Skeletal muscle satellite cell (primary cell): ENCODE results near the gene TPCN2.
A peak's percentile ranks its signal among the peaks of the same experiment; 100 is the strongest.

ENCODE experiments used
- H3K27me3 ChIP-seq: 2 replicates; pipeline ENCODE4 v1.7.0; 2013; ENCODE audit warnings: low read length; ENCODE audit not compliant: control insufficient read depth, insufficient read depth
- H3K36me3 ChIP-seq: 2 replicates; pipeline ENCODE4 v1.7.0; 2013; ENCODE audit warnings: mild to moderate bottlenecking, control low read depth, low read length; ENCODE audit not compliant: insufficient read depth
- H3K4me1 ChIP-seq: 2 replicates; pipeline ENCODE4 v1.7.0; 2013; ENCODE audit warnings: low read length; ENCODE audit not compliant: control insufficient read depth, insufficient read depth
- H3K4me2 ChIP-seq: 2 replicates; pipeline ENCODE4 v1.7.0; 2013; ENCODE audit warnings: mild to moderate bottlenecking, low read length
- H3K4me3 ChIP-seq: 2 replicates; pipeline ENCODE4 v1.7.0; 2013; ENCODE audit warnings: low read length
- H3K9ac ChIP-seq: 2 replicates; pipeline ENCODE4 v1.7.0; 2013; ENCODE audit warnings: mild to moderate bottlenecking, low read depth, low read length, moderate library complexity
- H3K9me3 ChIP-seq: replicated peaks from 2 replicates; pipeline ENCODE4 v1.7.0; 2013; ENCODE audit warnings: mild to moderate bottlenecking, control low read depth, low read length

The TPCN2 gene

GRCh38 chr11:69123593-69124545 lies 75.1 kb downstream of the TPCN2 start:
- H3K4me2 ChIP-seq = peak overlapping the region; percentile 60
- no peaks in the 10 kb centered on the region for H3K27me3 ChIP-seq
- H3K36me3 ChIP-seq = no peaks in the 10 kb centered on the region
- H3K4me1 ChIP-seq = peaks cover 20% of the 10 kb centered on the region
- peaks cover 7% of the 10 kb centered on the region for H3K9me3 ChIP-seq
- H3K4me3 ChIP-seq = peak overlapping the region; percentile 32
- H3K9ac ChIP-seq = no peak overlapping the region

GRCh38 chr11:69125861-69126260 lies 77.1 kb downstream of the TPCN2 start:
- peaks cover 5% of the 10 kb centered on the region for H3K9me3 ChIP-seq
- H3K4me3 ChIP-seq = no peak overlapping the region
- H3K27me3 ChIP-seq = no peaks in the 10 kb centered on the region
- H3K36me3 ChIP-seq = no peaks in the 10 kb centered on the region
- H3K4me1 ChIP-seq = peaks cover 21% of the 10 kb centered on the region
- no peak overlapping the region for H3K9ac ChIP-seq
- H3K4me2 ChIP-seq = no peak overlapping the region

GRCh38 chr11:69126286-69126685 lies 77.6 kb downstream of the TPCN2 start:
- H3K4me1 ChIP-seq = peaks cover 25% of the 10 kb centered on the region
- no peaks in the 10 kb centered on the region for H3K36me3 ChIP-seq

DNA sequence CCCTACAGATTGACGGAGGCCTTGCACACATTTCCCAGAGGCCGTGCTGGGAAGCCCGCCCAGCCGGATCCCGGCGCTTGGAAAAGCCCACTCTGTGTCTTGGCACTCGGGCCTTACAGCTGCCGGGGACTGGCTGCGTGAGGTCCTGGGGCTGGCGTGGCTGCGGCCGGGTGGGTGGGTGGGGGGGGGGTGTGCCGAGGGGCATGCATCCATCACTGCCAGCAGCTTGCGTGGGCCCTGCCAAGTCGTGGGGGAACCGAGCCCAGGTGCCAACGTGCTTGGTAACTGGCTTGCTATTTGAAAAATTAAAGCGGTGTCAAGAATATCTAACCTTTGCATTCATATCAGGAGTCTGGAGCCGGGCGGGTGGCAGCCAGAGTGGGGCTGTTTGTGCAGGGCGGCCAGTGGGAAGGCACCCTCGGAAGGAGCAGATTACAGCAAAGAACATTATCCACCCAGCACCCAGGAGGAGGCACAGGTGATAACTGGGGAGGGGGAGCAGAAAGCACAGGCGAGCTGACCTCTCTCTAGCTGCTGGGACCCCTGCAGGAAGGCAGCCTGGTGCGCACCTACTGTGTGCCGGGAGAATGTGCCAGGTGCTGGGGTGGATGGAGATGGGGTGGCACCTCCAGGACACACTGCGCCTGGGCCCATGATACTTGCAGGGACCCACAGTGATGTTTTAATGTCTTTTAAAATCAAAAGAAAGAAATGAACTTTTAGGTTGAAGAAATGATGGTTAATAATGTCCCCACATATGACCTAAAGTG lies 78.5 kb downstream of the TPCN2 start:
- no peak overlapping the region for H3K4me3 ChIP-seq
- no peaks in the 10 kb centered on the region for H3K27me3 ChIP-seq
- peaks cover 27% of the 10 kb centered on the region for H3K4me1 ChIP-seq
- no peak overlapping the region for H3K9ac ChIP-seq
- H3K9me3 ChIP-seq = peaks cover 5% of the 10 kb centered on the region
- no peaks in the 10 kb centered on the region for H3K36me3 ChIP-seq
- no peak overlapping the region for H3K4me2 ChIP-seq

More at GRCh38 chr11:69126286-69126685, 77.6 kb downstream of the TPCN2 start:
- no peak overlapping the region for H3K4me3 ChIP-seq
- no peaks in the 10 kb centered on the region for H3K27me3 ChIP-seq
- H3K9me3 ChIP-seq = peaks cover 5% of the 10 kb centered on the region
- no peak overlapping the region for H3K4me2 ChIP-seq
- no peak overlapping the region for H3K9ac ChIP-seq

DNA sequence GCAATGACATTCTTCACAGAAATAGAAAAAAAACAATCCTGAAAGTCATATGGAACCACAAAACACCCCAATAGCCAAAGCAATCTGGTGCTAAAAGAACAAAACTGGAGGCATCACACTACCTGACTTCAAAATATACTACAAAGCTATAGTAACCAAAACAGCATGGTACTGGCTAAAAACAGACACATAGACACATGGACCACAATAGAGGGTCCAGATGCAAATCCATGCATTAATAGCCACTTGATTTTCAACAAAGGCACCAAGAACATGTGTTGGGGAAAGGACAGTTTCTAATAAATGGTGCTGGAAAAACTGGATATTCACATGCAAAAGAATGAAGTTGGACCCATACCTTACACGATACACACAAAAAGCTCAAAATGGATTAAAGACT lies 79.2 kb downstream of the TPCN2 start:
- Histone ChIP-seq H3K4me2 (no peak overlapping the region), H3K4me1 (peaks cover 21% of the 10 kb centered on the region), H3K9ac (no peak overlapping the region), H3K27me3 (no peaks in the 10 kb centered on the region), H3K4me3 (no peak overlapping the region), H3K9me3 (peaks cover 5% of the 10 kb centered on the region), H3K36me3 (no peaks in the 10 kb centered on the region)

- Histone ChIP-seq H3K4me3 (no peak overlapping the region), H3K36me3 (no peaks in the 10 kb centered on the region), H3K4me2 (no peak overlapping the region), H3K27me3 (no peaks in the 10 kb centered on the region), H3K4me1 (peaks cover 9% of the 10 kb centered on the region), H3K9ac (no peak overlapping the region), H3K9me3 (peaks cover 10% of the 10 kb centered on the region)
Measured at GRCh38 chr11:69129053-69129452, 80.3 kb downstream of the TPCN2 start.

- no peaks in the 10 kb centered on the region for H3K27me3 ChIP-seq
- no peak overlapping the region for H3K4me3 ChIP-seq
- H3K4me1 ChIP-seq = peaks cover 7% of the 10 kb centered on the region
- H3K4me2 ChIP-seq = no peak overlapping the region
- H3K9ac ChIP-seq = no peak overlapping the region
- no peaks in the 10 kb centered on the region for H3K36me3 ChIP-seq
- peaks cover 10% of the 10 kb centered on the region for H3K9me3 ChIP-seq
Measured at GRCh38 chr11:69129647-69130046, 80.9 kb downstream of the TPCN2 start.

DNA sequence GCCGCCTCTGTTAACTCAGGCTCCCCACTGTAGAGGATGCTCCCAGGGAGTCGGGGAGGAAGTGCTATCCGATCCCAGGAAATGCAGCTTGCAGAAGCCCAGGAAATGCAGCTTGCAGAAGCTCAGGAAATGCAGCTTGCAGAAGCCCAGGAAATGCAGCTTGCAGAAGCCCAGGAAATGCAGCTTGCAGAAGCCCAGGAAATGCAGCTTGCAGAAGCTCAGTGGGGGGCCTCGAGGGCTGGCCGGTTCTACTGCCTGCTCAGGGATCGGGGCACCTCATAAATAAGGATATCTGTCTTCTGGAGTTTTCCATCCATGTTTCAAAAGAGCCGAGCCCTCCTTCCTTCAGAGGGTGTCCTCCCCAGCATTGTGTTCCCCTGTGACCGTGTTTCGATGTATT lies 81.9 kb downstream of the TPCN2 start:
- H3K36me3 ChIP-seq = no peaks in the 10 kb centered on the region
- no peaks in the 10 kb centered on the region for H3K27me3 ChIP-seq
- H3K4me1 ChIP-seq = peaks cover 7% of the 10 kb centered on the region
- H3K9ac ChIP-seq = no peak overlapping the region
- no peak overlapping the region for H3K4me3 ChIP-seq
- H3K9me3 ChIP-seq = peaks cover 10% of the 10 kb centered on the region
- H3K4me2 ChIP-seq = no peak overlapping the region

- Histone ChIP-seq H3K36me3 (no peaks in the 10 kb centered on the region), H3K4me3 (no peak overlapping the region), H3K9ac (no peak overlapping the region), H3K4me1 (peaks cover 7% of the 10 kb centered on the region), H3K4me2 (no peak overlapping the region), H3K9me3 (peaks cover 10% of the 10 kb centered on the region), H3K27me3 (no peaks in the 10 kb centered on the region)
Measured at GRCh38 chr11:69131121-69131566, 82.4 kb downstream of the TPCN2 start.

- Histone ChIP-seq H3K4me1 (peaks cover 7% of the 10 kb centered on the region), H3K27me3 (no peaks in the 10 kb centered on the region), H3K36me3 (no peaks in the 10 kb centered on the region), H3K9me3 (peaks cover 10% of the 10 kb centered on the region), H3K9ac (no peak overlapping the region), H3K4me2 (no peak overlapping the region), H3K4me3 (no peak overlapping the region)
Measured at GRCh38 chr11:69131644-69132300, 83.0 kb downstream of the TPCN2 start.

DNA sequence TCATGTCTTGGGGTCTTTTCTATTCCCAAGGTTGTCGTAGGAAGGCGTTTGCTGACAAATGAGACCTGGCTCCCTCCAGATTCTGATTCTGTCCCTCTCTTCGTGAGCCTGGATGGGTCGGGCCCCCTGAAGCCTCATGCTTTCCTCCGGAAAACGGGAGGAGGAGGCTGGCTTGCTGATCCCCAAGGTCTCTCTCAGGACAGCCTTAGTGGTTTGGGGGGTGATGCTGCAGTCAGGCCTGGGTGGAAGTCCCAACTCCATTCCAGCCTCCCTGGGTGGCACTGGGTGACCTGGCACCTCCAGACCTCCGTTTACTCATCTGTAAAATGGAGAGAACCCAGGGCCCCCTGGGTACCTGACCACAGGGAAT lies 83.6 kb downstream of the TPCN2 start:
- H3K9me3 ChIP-seq = peaks cover 10% of the 10 kb centered on the region
- H3K36me3 ChIP-seq = no peaks in the 10 kb centered on the region
- no peak overlapping the region for H3K4me2 ChIP-seq
- H3K9ac ChIP-seq = no peak overlapping the region
- H3K27me3 ChIP-seq = no peaks in the 10 kb centered on the region
- H3K4me3 ChIP-seq = no peak overlapping the region
- peaks cover 7% of the 10 kb centered on the region for H3K4me1 ChIP-seq
